Measurements from ENCODE around the gene CCDC142. TPM values are rescaled to one million over a fixed set of nuclear protein-coding genes. Genes with fewer than 3 reads are reported as not detected.
A peak's percentile ranks its signal among the peaks of the same experiment; 100 is the strongest.

Gene CCDC142
- polyA plus RNA-seq, 1 donor from 2014 or later, result 21.6 TPM

DNA sequence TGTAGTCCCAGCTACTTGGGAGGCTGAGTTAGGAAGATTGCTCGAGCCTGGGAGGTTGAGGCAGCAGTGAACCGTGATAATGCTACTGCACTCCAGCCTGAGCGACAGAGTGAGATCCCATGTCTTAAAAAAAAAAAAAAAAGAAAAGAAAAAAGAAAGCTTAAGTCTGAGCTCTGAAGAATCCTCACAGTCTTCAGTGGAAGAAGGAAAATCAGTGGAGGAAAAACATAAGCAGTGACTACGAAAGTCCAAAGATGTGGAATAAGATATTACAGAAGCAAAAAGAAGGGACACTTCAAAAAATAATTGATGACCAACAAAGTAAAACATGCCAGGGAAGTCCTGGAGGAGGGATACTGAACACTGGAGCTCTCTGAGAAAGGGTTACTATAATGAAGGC, 27.5 kb upstream of the CCDC142 start:
- H3K27ac ChIP-seq (ENCODE audit: low read length), result no peak overlapping the region
- no peaks in the 10 kb centered on the region for H3K9me2 ChIP-seq (ENCODE audit: insufficient read depth, low read length)
- H3K36me3 ChIP-seq (ENCODE audit: insufficient read depth, low read length), result peaks cover 6% of the 10 kb centered on the region
- peaks cover 6% of the 10 kb centered on the region for H3K79me2 ChIP-seq (replicated peaks; ENCODE audit: insufficient read depth, low read length)
- TF ChIP-seq, protein P1, sequence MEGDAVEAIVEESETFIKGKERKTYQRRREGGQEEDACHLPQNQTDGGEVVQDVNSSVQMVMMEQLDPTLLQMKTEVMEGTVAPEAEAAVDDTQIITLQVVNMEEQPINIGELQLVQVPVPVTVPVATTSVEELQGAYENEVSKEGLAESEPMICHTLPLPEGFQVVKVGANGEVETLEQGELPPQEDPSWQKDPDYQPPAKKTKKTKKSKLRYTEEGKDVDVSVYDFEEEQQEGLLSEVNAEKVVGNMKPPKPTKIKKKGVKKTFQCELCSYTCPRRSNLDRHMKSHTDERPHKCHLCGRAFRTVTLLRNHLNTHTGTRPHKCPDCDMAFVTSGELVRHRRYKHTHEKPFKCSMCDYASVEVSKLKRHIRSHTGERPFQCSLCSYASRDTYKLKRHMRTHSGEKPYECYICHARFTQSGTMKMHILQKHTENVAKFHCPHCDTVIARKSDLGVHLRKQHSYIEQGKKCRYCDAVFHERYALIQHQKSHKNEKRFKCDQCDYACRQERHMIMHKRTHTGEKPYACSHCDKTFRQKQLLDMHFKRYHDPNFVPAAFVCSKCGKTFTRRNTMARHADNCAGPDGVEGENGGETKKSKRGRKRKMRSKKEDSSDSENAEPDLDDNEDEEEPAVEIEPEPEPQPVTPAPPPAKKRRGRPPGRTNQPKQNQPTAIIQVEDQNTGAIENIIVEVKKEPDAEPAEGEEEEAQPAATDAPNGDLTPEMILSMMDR (IDR thresholded peaks at IDR 0.05; ENCODE audit: poor library complexity, severe bottlenecking), result no peak
- TF ChIP-seq POLR2AphosphoS5 (IDR thresholded peaks at IDR 0.05) (no peak), TAF1 (IDR thresholded peaks at IDR 0.05; ENCODE audit: low read depth) (no peak), RAD21 (conservative IDR thresholded peaks at IDR 0.05) (no peak), MXI1 (conservative IDR thresholded peaks at IDR 0.05; ENCODE audit: poor library complexity, severe bottlenecking) (no peak), SMC3 (conservative IDR thresholded peaks at IDR 0.05; ENCODE audit: poor library complexity) (no peak), EP300 (conservative IDR thresholded peaks at IDR 0.05; ENCODE audit: poor library complexity, severe bottlenecking) (no peak), EZH2 (IDR thresholded peaks at IDR 0.05; ENCODE audit: borderline replicate concordance, insufficient read depth, low read length, poor library complexity, severe bottlenecking) (no peak)
- TF ChIP-seq, protein P2, sequence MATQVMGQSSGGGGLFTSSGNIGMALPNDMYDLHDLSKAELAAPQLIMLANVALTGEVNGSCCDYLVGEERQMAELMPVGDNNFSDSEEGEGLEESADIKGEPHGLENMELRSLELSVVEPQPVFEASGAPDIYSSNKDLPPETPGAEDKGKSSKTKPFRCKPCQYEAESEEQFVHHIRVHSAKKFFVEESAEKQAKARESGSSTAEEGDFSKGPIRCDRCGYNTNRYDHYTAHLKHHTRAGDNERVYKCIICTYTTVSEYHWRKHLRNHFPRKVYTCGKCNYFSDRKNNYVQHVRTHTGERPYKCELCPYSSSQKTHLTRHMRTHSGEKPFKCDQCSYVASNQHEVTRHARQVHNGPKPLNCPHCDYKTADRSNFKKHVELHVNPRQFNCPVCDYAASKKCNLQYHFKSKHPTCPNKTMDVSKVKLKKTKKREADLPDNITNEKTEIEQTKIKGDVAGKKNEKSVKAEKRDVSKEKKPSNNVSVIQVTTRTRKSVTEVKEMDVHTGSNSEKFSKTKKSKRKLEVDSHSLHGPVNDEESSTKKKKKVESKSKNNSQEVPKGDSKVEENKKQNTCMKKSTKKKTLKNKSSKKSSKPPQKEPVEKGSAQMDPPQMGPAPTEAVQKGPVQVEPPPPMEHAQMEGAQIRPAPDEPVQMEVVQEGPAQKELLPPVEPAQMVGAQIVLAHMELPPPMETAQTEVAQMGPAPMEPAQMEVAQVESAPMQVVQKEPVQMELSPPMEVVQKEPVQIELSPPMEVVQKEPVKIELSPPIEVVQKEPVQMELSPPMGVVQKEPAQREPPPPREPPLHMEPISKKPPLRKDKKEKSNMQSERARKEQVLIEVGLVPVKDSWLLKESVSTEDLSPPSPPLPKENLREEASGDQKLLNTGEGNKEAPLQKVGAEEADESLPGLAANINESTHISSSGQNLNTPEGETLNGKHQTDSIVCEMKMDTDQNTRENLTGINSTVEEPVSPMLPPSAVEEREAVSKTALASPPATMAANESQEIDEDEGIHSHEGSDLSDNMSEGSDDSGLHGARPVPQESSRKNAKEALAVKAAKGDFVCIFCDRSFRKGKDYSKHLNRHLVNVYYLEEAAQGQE (IDR thresholded peaks at IDR 0.05; ENCODE audit: borderline replicate concordance), result no peak
- H4K20me1 ChIP-seq (ENCODE audit: insufficient read depth), result no peaks in the 10 kb centered on the region
- H3K9ac ChIP-seq (ENCODE audit: low read length), result no peak overlapping the region
- H3K4me3 ChIP-seq (ENCODE audit: low read length), result no peak overlapping the region
- no peak overlapping the region for H2AFZ ChIP-seq (ENCODE audit: low read depth, low read length)
- H3K27me3 ChIP-seq (ENCODE audit: insufficient read depth, low read depth, low read length), result peaks cover 75% of the 10 kb centered on the region
- no peak overlapping the region for H3K4me2 ChIP-seq (ENCODE audit: low read length)
- peaks cover 3% of the 10 kb centered on the region for H3F3A ChIP-seq (ENCODE audit: insufficient read depth, low read length, poor library complexity, severe bottlenecking)
- H3K9me3 ChIP-seq (ENCODE audit: low read length), result no peaks in the 10 kb centered on the region

DNA sequence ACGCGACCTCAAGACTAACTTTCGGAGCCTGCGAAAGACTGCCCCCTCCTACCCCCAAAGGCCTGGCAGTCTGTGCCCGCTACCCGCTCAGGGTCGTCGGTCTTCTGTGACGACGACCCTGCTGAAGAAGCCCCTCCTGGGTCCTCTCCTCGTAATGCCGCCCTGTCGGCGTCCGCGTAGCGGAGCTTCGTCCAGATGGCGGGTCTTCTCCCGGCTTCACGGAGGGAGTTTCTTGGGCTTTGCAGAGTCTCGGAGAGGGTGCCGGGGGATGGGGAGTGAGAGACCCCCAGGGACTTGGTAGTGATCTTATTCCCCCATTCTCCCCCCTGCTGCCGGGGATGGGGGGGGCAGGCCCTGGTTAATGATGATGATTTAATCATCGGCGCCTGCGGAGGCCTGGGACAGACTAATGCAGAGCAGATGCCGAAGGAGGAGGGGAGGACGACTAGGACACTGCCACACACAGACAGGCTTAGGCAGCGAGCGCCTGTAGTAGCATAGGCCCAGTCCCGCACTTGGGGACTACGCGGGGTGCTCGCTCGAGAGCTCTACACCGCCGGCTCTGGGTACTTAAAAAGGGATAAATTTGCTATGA, 25.2 kb upstream of the CCDC142 start:
- no peaks in the 10 kb centered on the region for H4K20me1 ChIP-seq (ENCODE audit: insufficient read depth)
- no peaks in the 10 kb centered on the region for H3K9me3 ChIP-seq (ENCODE audit: low read length)
- peak overlapping the region; percentile 92 for H3K9ac ChIP-seq (ENCODE audit: low read length)
- TF ChIP-seq, protein P2 (IDR thresholded peaks at IDR 0.05; ENCODE audit: borderline replicate concordance), result peak; percentile 76
- TF ChIP-seq SMC3 (conservative IDR thresholded peaks at IDR 0.05; ENCODE audit: poor library complexity) (no peak), TAF1 (IDR thresholded peaks at IDR 0.05; ENCODE audit: low read depth) (no peak)
- H3K27me3 ChIP-seq (ENCODE audit: insufficient read depth, low read depth, low read length), result peaks cover 75% of the 10 kb centered on the region
- H3K79me2 ChIP-seq (replicated peaks; ENCODE audit: insufficient read depth, low read length), result peaks cover 6% of the 10 kb centered on the region
- peak overlapping the region; percentile 57 for H3K4me2 ChIP-seq (ENCODE audit: low read length)
- peaks cover 7% of the 10 kb centered on the region for H3K36me3 ChIP-seq (ENCODE audit: insufficient read depth, low read length)
- no peaks in the 10 kb centered on the region for H3K9me2 ChIP-seq (ENCODE audit: insufficient read depth, low read length)
- H3F3A ChIP-seq (ENCODE audit: insufficient read depth, low read length, poor library complexity, severe bottlenecking), result peaks cover 3% of the 10 kb centered on the region
- H3K27ac ChIP-seq (ENCODE audit: low read length), result peak overlapping the region; percentile 98
- H2AFZ ChIP-seq (ENCODE audit: low read depth, low read length), result peak overlapping the region; percentile 88
- peak overlapping the region; percentile 70 for H3K4me3 ChIP-seq (ENCODE audit: low read length)
